ENCODE measurements around the gene CHRNA3.

Gene CHRNA3

GRCh38 chr15:78663703-78664102 lies 42.9 kb upstream of the CHRNA3 start:
- H3K4me2 ChIP-seq (ENCODE audit: low read length) = no peak overlapping the region
- no peak overlapping the region for H3K27ac ChIP-seq (ENCODE audit: low read length)
- no peaks in the 10 kb centered on the region for H3K9me3 ChIP-seq (ENCODE audit: insufficient read depth, low read length)
- H3K27me3 ChIP-seq (ENCODE audit: low read depth, low read length) = no peaks in the 10 kb centered on the region
- H3K36me3 ChIP-seq (replicated peaks; ENCODE audit: low read depth, low read length) = no peaks in the 10 kb centered on the region
- H3K4me1 ChIP-seq (ENCODE audit: low read length) = peaks cover 14% of the 10 kb centered on the region
- H3K79me2 ChIP-seq (ENCODE audit: low read length) = no peaks in the 10 kb centered on the region
- H2AFZ ChIP-seq (ENCODE audit: low read depth, low read length) = no peak overlapping the region
- no peak for TF ChIP-seq CTCF (IDR thresholded peaks at IDR 0.05; ENCODE audit: low read depth, low read length)
- no peak for TF ChIP-seq EZH2phosphoT487 (IDR thresholded peaks at IDR 0.05; ENCODE audit: low read depth)
- H3K9ac ChIP-seq (ENCODE audit: low read length) = no peak overlapping the region
- H4K20me1 ChIP-seq (ENCODE audit: insufficient read depth, low read length) = no peaks in the 10 kb centered on the region
- H3K4me3 ChIP-seq (ENCODE audit: low read length) = no peak overlapping the region

GRCh38 chr15:78662028-78662427 lies 41.2 kb upstream of the CHRNA3 start:
- no peak overlapping the region for H3K4me2 ChIP-seq (ENCODE audit: low read length)
- no peaks in the 10 kb centered on the region for H3K36me3 ChIP-seq (replicated peaks; ENCODE audit: low read depth, low read length)
- H3K27ac ChIP-seq (ENCODE audit: low read length) = no peak overlapping the region

GRCh38 chr15:78661001-78661400 lies 40.2 kb upstream of the CHRNA3 start:
- H3K4me3 ChIP-seq (ENCODE audit: low read length) = no peak overlapping the region
- H4K20me1 ChIP-seq (ENCODE audit: insufficient read depth, low read length) = no peaks in the 10 kb centered on the region
- H3K79me2 ChIP-seq (ENCODE audit: low read length) = no peaks in the 10 kb centered on the region
- no peak overlapping the region for H3K9ac ChIP-seq (ENCODE audit: low read length)
- peaks cover 5% of the 10 kb centered on the region; the same call in 1 of the 2 replicates for H3K27me3 ChIP-seq (ENCODE audit: low read depth, low read length)
- no peaks in the 10 kb centered on the region for H3K9me3 ChIP-seq (ENCODE audit: insufficient read depth, low read length)
- TF ChIP-seq CTCF (IDR thresholded peaks at IDR 0.05; ENCODE audit: low read depth, low read length) = no peak
- no peak for TF ChIP-seq EZH2phosphoT487 (IDR thresholded peaks at IDR 0.05; ENCODE audit: low read depth)
- H3K27ac ChIP-seq (ENCODE audit: low read length) = no peak overlapping the region
- no peaks in the 10 kb centered on the region for H3K36me3 ChIP-seq (replicated peaks; ENCODE audit: low read depth, low read length)
- H3K4me1 ChIP-seq (ENCODE audit: low read length) = peaks cover 5% of the 10 kb centered on the region
- no peak overlapping the region for H2AFZ ChIP-seq (ENCODE audit: low read depth, low read length)
- no peak overlapping the region for H3K4me2 ChIP-seq (ENCODE audit: low read length)

More at GRCh38 chr15:78662028-78662427, 41.2 kb upstream of the CHRNA3 start:
- H3K9me3 ChIP-seq (ENCODE audit: insufficient read depth, low read length) = no peaks in the 10 kb centered on the region
- H3K79me2 ChIP-seq (ENCODE audit: low read length) = no peaks in the 10 kb centered on the region
- H3K4me1 ChIP-seq (ENCODE audit: low read length) = peaks cover 14% of the 10 kb centered on the region
- H2AFZ ChIP-seq (ENCODE audit: low read depth, low read length) = no peak overlapping the region
- no peak for TF ChIP-seq EZH2phosphoT487 (IDR thresholded peaks at IDR 0.05; ENCODE audit: low read depth)
- no peak for TF ChIP-seq CTCF (IDR thresholded peaks at IDR 0.05; ENCODE audit: low read depth, low read length)
- H4K20me1 ChIP-seq (ENCODE audit: insufficient read depth, low read length) = no peaks in the 10 kb centered on the region
- no peak overlapping the region for H3K4me3 ChIP-seq (ENCODE audit: low read length)
- no peak overlapping the region for H3K9ac ChIP-seq (ENCODE audit: low read length)
- H3K27me3 ChIP-seq (ENCODE audit: low read depth, low read length) = no peaks in the 10 kb centered on the region

GRCh38 chr15:78660584-78660983 lies 39.8 kb upstream of the CHRNA3 start:
- no peak overlapping the region for H3K9ac ChIP-seq (ENCODE audit: low read length)
- H3K4me2 ChIP-seq (ENCODE audit: low read length) = no peak overlapping the region
- H3K36me3 ChIP-seq (replicated peaks; ENCODE audit: low read depth, low read length) = no peaks in the 10 kb centered on the region
- H3K27me3 ChIP-seq (ENCODE audit: low read depth, low read length) = peaks cover 5% of the 10 kb centered on the region
- H3K4me3 ChIP-seq (ENCODE audit: low read length) = no peak overlapping the region
- TF ChIP-seq CTCF (IDR thresholded peaks at IDR 0.05; ENCODE audit: low read depth, low read length) (no peak), EZH2phosphoT487 (IDR thresholded peaks at IDR 0.05; ENCODE audit: low read depth) (no peak)
- no peak overlapping the region for H2AFZ ChIP-seq (ENCODE audit: low read depth, low read length)
- H3K9me3 ChIP-seq (ENCODE audit: insufficient read depth, low read length) = no peaks in the 10 kb centered on the region
- H3K27ac ChIP-seq (ENCODE audit: low read length) = no peak overlapping the region
- peaks cover under 1% of the 10 kb centered on the region for H3K4me1 ChIP-seq (ENCODE audit: low read length)
- H3K79me2 ChIP-seq (ENCODE audit: low read length) = no peaks in the 10 kb centered on the region
- no peaks in the 10 kb centered on the region for H4K20me1 ChIP-seq (ENCODE audit: insufficient read depth, low read length)

All from OCI-LY3 (cell line).